ENCODE data around the gene MAN2B2. TPM values are rescaled to one million over a fixed set of nuclear protein-coding genes. Genes with fewer than 3 reads are reported as not detected.
"Not testable (repeated sequence)": the region's sequence is repeated elsewhere in the genome, so short reads cannot be mapped to it uniquely, and the experiment has no call there.

The MAN2B2 gene
- polyA plus RNA-seq, 1 experiment: 22.8 TPM

DNA sequence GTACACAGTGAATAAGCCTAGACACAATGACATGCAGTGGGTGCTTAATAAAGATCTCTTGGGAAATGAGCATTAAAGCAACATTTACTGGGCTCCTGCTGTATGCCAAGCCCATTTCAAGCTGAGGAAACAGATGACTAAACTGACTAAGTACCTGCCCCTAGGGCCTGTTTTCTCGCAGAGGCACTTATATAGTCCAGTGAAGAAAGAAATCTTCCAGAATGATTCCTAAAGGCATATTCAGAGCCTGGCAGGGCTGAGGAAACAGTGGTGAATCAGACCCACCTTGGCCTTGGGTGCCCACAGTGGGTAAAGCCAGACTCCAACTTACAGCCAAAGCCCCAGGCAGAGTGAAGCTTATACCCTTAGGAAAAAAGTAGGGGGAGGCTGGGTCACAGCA lies 96.7 kb downstream of the MAN2B2 start:
- H3K27ac ChIP-seq (ENCODE audit: low read depth, low read length): no peak overlapping the region
- H3K4me3 ChIP-seq (ENCODE audit: low read depth, low read length): no peak overlapping the region
- peaks cover 3% of the 10 kb centered on the region; the same call in 1 of the 2 replicates for H3K9me3 ChIP-seq (ENCODE audit: control insufficient read depth, insufficient read depth, low read length)
- POLR2A ChIA-PET: no interaction called here
- no peaks in the 10 kb centered on the region for H3K27me3 ChIP-seq (ENCODE audit: control insufficient read depth, insufficient read depth, low read length)
- DNase-seq (ENCODE audit: low read depth, low spot score): no peak
- TF ChIP-seq, protein P1, sequence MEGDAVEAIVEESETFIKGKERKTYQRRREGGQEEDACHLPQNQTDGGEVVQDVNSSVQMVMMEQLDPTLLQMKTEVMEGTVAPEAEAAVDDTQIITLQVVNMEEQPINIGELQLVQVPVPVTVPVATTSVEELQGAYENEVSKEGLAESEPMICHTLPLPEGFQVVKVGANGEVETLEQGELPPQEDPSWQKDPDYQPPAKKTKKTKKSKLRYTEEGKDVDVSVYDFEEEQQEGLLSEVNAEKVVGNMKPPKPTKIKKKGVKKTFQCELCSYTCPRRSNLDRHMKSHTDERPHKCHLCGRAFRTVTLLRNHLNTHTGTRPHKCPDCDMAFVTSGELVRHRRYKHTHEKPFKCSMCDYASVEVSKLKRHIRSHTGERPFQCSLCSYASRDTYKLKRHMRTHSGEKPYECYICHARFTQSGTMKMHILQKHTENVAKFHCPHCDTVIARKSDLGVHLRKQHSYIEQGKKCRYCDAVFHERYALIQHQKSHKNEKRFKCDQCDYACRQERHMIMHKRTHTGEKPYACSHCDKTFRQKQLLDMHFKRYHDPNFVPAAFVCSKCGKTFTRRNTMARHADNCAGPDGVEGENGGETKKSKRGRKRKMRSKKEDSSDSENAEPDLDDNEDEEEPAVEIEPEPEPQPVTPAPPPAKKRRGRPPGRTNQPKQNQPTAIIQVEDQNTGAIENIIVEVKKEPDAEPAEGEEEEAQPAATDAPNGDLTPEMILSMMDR (IDR thresholded peaks at IDR 0.05; ENCODE audit: low read depth, low read length): no peak
- CTCF ChIA-PET: no interaction called here

DNA sequence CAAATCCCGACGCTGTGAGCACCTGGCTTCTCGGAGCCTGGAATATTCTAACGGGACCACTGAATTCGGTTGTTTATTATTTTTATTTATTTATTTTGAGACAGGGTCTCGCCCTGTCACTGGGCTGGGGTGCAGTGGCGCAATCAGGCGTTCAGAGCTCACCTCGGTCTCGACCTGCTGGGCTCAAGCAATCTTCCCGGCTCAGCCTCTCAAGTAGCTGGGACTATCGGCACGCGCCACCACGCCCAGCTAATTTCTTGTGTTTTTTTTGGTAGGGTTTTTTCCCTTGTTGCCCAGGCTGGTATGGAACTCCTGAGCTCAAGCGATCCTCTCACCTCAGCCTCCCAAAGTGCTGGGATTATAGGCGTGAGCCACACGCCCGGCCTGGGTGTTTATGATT lies 97.1 kb downstream of the MAN2B2 start:
- ChIA-PET CTCF (interaction anchor here (1.5 kb wide), 1 partner anchor 8 kb away, joined by 6 read pairs; no protein-coding TSS in a partner anchor), POLR2A (no interaction called here)
- H3K9me3 ChIP-seq (ENCODE audit: control insufficient read depth, insufficient read depth, low read length): peaks cover 3% of the 10 kb centered on the region; the same call in 1 of the 2 replicates
- no peaks in the 10 kb centered on the region for H3K27me3 ChIP-seq (ENCODE audit: control insufficient read depth, insufficient read depth, low read length)
- DNase-seq (ENCODE audit: low read depth, low spot score): no peak
- TF ChIP-seq, protein P1 (IDR thresholded peaks at IDR 0.05; ENCODE audit: low read depth, low read length): no peak
- no peak overlapping the region for H3K4me3 ChIP-seq (ENCODE audit: low read depth, low read length)
- H3K27ac ChIP-seq (ENCODE audit: low read depth, low read length): no peak overlapping the region

DNA sequence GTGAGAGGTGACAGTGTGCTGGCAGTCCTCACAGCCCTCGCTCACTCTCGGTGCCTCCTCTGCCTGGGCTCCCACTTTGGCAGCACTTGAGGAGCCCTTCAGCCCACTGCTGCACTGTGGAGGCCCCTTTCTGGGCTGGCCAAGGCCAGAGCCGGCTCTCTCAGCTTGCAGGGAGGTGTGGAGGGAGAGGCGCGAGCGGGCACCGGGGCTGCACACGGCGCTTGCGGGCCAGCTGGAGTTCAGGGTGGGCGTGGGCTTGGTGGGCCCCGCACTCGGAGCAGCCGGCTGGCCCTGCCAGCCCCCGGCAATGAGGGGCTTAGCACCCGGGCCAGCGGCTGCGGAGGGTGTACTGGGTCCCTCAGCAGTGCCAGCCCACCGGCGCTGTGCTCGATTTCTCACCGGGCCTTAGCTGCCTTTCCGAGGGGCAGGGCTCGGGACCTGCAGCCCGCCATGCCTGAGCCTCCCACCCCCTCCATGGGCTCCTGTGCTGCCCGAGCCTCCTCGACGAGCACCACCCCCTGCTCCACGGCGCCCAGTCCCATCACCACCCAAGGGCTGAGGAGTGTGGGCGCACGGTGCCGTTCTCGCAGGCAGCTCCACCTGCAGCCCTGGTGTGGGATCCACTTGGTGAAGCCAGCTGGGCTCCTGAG lies 97.7 kb downstream of the MAN2B2 start:
- ChIA-PET POLR2A (interaction anchor here (1.1 to 3.2 kb wide), 7 partner anchors 9 to 395 kb away, joined by 3 to 20 read pairs (median 4); partner anchors contain the start of genes GRPEL1, MRFAP1 and MRFAP1L1), CTCF (interaction anchor here (1.5 kb wide), 1 partner anchor 9 kb away, joined by 6 read pairs; no protein-coding TSS in a partner anchor)
- not testable (repeated sequence) for H3K27ac ChIP-seq (ENCODE audit: low read depth, low read length); DNase-seq (ENCODE audit: low read depth, low spot score); H3K9me3 ChIP-seq (ENCODE audit: control insufficient read depth, insufficient read depth, low read length); H3K27me3 ChIP-seq (ENCODE audit: control insufficient read depth, insufficient read depth, low read length); H3K4me3 ChIP-seq (ENCODE audit: low read depth, low read length)

Other genes with a start within 250 kb of the MAN2B2 start
- 0.07 TPM in 1 of 2 replicates, not detected in the other for gene PPP2R2C, start 102.6 kb upstream of the MAN2B2 start, polyA plus RNA-seq (2011; rRNA removed)
- gene MRFAP1, start 65.5 kb downstream of the MAN2B2 start, polyA plus RNA-seq (2011; rRNA removed): 252 and 298 TPM in 2 replicates
- 0.40 TPM in 1 of 2 replicates, not detected in the other for gene S100P, start 118.7 kb downstream of the MAN2B2 start, polyA plus RNA-seq (2011; rRNA removed)
- 70.6 and 96.5 TPM in 2 replicates for gene MRFAP1L1, start 134.7 kb downstream of the MAN2B2 start, polyA plus RNA-seq (2011; rRNA removed)
- 14.5 and 15.4 TPM in 2 replicates for gene BLOC1S4, start 141.0 kb downstream of the MAN2B2 start, polyA plus RNA-seq (2011; rRNA removed)
- 20.9 and 25.0 TPM in 2 replicates for gene KIAA0232, start 207.5 kb downstream of the MAN2B2 start, polyA plus RNA-seq (2011; rRNA removed)